ENCODE measurements around the gene UTP18. TPM values are rescaled to one million over a fixed set of nuclear protein-coding genes. Genes with fewer than 3 reads are reported as not detected.
"Not testable (repeated sequence)": the region's sequence is repeated elsewhere in the genome, so short reads cannot be mapped to it uniquely, and the experiment has no call there.

The UTP18 gene
- total and polyA plus RNA-seq, 10 donors: 23.5 to 45.6 (median 36.6) TPM

DNA sequence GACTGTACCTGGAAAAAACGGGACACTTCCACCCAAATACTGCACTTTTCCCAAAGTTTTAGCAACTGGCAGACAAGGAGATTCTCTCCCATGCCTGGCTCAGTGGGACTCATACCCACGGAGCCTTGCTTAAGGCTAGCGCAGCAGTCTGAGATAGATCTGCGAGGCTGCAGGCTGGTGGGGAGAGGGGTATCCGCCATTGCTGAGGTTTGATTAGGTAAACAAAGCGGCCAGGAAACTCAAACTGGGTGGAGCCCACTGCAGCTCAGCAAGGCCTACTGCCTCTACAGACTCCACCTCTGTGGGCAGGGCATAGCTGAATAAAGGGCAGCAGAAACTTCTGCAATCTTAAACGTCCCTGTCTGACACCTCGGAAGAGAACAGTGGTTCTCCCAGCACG lies 44.8 kb downstream of the UTP18 start:
- H3K9me3 ChIP-seq: peaks cover 0 to 26% (median 2%) of the 10 kb centered on the region in 8 donors
- H3K36me3 ChIP-seq: peaks cover 0 to 4% (median 0%) of the 10 kb centered on the region in 6 donors
- no peaks in the 10 kb centered on the region for H3K27me3 ChIP-seq (replicated peaks in 1 of 7)
- no peak overlapping the region for H3K4me3 ChIP-seq
- intact Hi-C loops (cut with DNase I; ENCODE audit: low total_unique reads): no loop called here
- DNase-seq: no peak
- TF ChIP-seq POLR2A (IDR thresholded peaks at IDR 0.05) (no peak), POLR2AphosphoS5 (IDR thresholded peaks at IDR 0.05) (no peak)
- TF ChIP-seq, protein P1, sequence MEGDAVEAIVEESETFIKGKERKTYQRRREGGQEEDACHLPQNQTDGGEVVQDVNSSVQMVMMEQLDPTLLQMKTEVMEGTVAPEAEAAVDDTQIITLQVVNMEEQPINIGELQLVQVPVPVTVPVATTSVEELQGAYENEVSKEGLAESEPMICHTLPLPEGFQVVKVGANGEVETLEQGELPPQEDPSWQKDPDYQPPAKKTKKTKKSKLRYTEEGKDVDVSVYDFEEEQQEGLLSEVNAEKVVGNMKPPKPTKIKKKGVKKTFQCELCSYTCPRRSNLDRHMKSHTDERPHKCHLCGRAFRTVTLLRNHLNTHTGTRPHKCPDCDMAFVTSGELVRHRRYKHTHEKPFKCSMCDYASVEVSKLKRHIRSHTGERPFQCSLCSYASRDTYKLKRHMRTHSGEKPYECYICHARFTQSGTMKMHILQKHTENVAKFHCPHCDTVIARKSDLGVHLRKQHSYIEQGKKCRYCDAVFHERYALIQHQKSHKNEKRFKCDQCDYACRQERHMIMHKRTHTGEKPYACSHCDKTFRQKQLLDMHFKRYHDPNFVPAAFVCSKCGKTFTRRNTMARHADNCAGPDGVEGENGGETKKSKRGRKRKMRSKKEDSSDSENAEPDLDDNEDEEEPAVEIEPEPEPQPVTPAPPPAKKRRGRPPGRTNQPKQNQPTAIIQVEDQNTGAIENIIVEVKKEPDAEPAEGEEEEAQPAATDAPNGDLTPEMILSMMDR (IDR thresholded peaks at IDR 0.05 in 8 of 11, conservative IDR thresholded peaks at IDR 0.05 in 3 of 11): no peak
- no peak overlapping the region for H3K27ac ChIP-seq
- 87 to 93% (median 91%) methylated on average over 8 to 9 of the region's 9 CpGs for WGBS, 5 donors
- H3K4me1 ChIP-seq: no peaks in the 10 kb centered on the region

DNA sequence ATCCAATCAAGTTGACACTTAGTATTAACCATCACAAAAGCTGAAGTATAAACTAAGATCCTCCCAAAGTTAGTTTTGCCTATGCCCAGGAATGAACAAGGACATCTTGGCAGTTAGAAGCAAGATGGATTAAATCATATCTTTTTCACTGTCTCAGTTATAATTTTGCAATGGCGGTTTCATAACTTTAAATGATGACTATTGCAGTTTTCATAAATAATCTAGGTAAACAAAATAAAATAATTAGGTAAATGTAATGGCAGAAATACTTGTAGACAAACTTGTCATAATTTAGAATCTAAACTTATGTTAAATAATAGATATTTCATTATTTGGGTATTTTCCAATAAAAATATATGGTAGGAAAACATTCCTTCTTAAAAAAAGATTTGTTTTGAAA lies 51.7 kb downstream of the UTP18 start:
- DNase-seq; H3K4me3 ChIP-seq; H3K4me1 ChIP-seq; H3K36me3 ChIP-seq; H3K27ac ChIP-seq; intact Hi-C loops (cut with DNase I; ENCODE audit: low total_unique reads); H3K27me3 ChIP-seq (replicated peaks in 1 of 7): not testable (repeated sequence)
- H3K9me3 ChIP-seq: peaks cover 0 to 30% (median 14%) of the 10 kb centered on the region in 8 donors
- WGBS, 5 donors: 82 to 95% (median 92%) methylated on average over 1 of the region's 1 CpG

DNA sequence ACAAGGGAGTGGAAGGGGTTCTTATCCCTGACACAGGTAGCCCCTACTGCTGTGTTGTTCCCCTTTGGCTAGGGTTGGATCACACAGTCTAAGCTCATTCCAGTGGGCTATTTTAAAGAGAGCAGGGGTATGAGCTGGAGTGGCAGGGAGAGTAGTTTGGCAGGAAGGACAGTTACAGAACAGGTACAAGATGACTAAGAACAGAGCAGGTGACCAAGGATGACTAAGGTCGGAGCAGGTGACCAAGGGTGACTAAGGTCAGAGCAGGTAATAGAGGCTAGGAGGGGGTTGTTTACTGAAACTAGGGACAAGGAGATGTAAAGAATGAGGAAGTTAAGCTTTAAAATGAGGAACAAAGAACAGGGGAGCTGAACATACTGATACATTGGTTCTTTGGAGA lies 58.8 kb downstream of the UTP18 start:
- intact Hi-C loops (cut with DNase I; ENCODE audit: low total_unique reads): no loop called here
- H3K27ac ChIP-seq: no peak overlapping the region
- DNase-seq: no peak
- TF ChIP-seq POLR2AphosphoS5 (IDR thresholded peaks at IDR 0.05) (no peak), POLR2A (IDR thresholded peaks at IDR 0.05) (no peak)
- TF ChIP-seq, protein P1 (IDR thresholded peaks at IDR 0.05 in 8 of 11, conservative IDR thresholded peaks at IDR 0.05 in 3 of 11): no peak
- no peaks in the 10 kb centered on the region for H3K4me1 ChIP-seq
- peaks cover 0 to 39% (median 35%) of the 10 kb centered on the region in 8 donors for H3K9me3 ChIP-seq
- H3K36me3 ChIP-seq: no peaks in the 10 kb centered on the region
- H3K27me3 ChIP-seq (replicated peaks in 1 of 7): no peaks in the 10 kb centered on the region
- H3K4me3 ChIP-seq: no peak overlapping the region
- WGBS, 5 donors: 73 to 95% (median 93%) methylated on average over 1 of the region's 1 CpG

DNA sequence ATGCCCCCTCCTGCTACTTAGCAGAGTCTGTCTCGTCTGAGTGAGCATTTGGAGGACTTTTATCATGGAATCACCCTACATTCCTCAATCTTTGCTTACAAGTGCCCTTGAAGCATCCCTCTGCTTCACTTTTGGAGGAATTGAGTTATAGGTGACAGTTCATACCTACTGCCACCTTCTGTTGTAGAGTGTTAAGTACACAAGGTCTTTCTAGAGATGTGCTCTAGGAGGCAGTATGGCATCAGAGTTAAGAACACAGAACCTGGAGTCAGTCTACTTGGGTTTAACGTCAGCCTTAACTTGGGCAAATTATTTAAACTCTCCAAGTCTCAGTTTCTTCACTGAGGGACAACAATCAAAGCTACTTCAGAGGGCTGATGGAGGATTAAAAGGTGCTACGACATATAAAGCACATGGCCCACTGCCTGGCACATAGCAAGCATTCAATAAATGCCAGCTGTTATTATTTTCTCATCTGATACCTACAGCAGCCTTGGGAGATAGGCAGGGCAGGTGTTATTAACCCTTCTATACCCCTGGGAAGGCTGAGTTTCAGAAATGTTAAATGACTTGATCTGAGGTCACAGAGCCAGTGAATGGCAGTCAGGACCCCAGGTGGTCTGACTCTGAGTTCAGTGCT lies 62.2 kb downstream of the UTP18 start:
- peaks cover 0 to 5% (median 0%) of the 10 kb centered on the region in 7 donors for H3K27me3 ChIP-seq (replicated peaks in 1 of 7)
- no peak for TF ChIP-seq POLR2A (IDR thresholded peaks at IDR 0.05)
- TF ChIP-seq, protein P1 (IDR thresholded peaks at IDR 0.05 in 8 of 11, conservative IDR thresholded peaks at IDR 0.05 in 3 of 11): peak in 3 of 11 experiments; percentile 14 to 35 (median 19)
- WGBS, 5 donors: 26 to 41% (median 33%) methylated on average over 3 of the region's 3 CpGs
- no peak for DNase-seq
- H3K9me3 ChIP-seq: peaks cover 0 to 22% (median 19%) of the 10 kb centered on the region in 8 donors
- no peaks in the 10 kb centered on the region for H3K36me3 ChIP-seq
- H3K27ac ChIP-seq: no peak overlapping the region
- H3K4me1 ChIP-seq: no peaks in the 10 kb centered on the region
- H3K4me3 ChIP-seq: no peak overlapping the region
- intact Hi-C loops (cut with DNase I; ENCODE audit: low total_unique reads): no loop called here
